Measurements from ENCODE around the gene TIMM21. TPM values are rescaled to one million over a fixed set of nuclear protein-coding genes. Genes with fewer than 3 reads are reported as not detected.

The TIMM21 gene
- total RNA-seq, 1 donor from 2014 or later, result 35.2 TPM

GRCh38 chr18:74146756-74147155 lies 1.6 kb upstream of the TIMM21 start:
- intact Hi-C loops (cut with micrococcal nuclease), result loop anchor here (1.0 kb wide), 2 partner anchors 82 to 146 kb away; no protein-coding TSS in a partner anchor

GRCh38 chr18:74147491-74147778 lies 888 bp upstream of the TIMM21 start:
- intact Hi-C loops (cut with micrococcal nuclease), result loop anchor here (1.0 kb wide), 2 partner anchors 83 to 145 kb away; no protein-coding TSS in a partner anchor

DNA sequence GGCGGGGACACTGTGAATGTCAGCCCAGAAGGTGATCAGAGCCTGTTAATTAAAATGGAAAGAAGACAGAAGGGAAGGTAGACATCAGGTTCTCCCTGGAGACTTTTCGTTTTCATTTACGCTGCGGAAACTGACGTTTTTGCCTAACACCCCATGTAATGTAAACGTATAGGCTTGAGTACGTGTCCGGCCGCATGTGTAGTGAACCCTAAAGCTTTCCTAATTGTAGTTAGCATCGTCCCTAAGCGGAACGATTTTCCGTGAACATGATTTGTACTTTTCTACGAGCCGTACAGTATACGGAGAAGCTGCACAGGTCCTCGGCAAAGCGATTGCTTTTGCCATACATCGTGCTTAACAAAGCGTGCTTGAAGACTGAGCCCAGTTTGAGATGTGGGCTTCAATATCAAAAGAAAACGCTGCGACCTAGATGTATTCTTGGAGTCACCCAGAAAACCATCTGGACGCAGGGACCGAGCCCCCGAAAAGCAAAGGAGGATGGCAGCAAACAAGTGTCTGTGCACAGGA lies 284 bp downstream of the TIMM21 start:
- intact Hi-C loops (cut with micrococcal nuclease), result loop anchor here (1.0 kb wide), 6 partner anchors 48 to 1061 kb away; partner anchors contain the start of genes PTGR3 and ZNF407

GRCh38 chr18:74149878-74150277 lies 1.6 kb downstream of the TIMM21 start:
- intact Hi-C loops (cut with micrococcal nuclease), result no loop called here

DNA sequence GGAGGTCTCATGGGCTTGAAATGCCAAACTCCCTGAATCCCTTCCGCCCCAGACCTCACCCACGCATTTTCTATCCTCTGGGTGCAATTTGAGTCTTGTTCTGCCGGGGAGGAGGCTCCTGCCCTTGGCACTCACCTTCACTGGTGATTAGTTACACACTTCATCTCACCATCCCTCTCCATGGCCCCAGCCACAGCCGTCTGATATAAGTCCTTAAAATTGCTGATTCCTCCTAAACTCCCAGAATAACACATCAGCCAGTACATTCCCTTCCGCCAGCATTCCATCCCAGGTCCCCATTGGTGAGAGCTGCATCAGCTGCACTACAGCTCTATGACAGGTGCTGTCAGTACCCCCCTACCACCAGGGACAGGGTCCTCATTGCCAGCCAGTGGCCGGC lies 3.9 kb downstream of the TIMM21 start:
- intact Hi-C loops (cut with micrococcal nuclease), result no loop called here

DNA sequence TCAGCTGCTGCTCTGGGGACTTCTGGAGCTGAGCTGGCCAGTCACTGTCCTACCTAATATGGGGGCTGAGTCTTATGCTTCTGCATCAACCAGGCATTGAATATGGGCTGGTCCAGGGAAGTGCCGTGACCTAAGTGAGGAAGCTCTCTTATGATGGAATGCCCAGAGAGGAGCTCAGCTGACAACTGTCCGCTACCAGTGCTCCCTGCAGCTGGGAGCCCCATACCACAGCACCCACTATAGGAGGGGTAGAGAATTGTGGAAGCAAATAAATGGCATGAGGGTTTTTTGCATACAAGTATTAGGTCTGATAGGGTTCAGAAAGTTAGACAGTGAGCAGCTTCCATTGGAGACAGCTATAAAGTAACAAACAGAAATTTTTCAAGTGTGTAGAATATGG lies 4.5 kb downstream of the TIMM21 start:
- intact Hi-C loops (cut with micrococcal nuclease), result no loop called here

DNA sequence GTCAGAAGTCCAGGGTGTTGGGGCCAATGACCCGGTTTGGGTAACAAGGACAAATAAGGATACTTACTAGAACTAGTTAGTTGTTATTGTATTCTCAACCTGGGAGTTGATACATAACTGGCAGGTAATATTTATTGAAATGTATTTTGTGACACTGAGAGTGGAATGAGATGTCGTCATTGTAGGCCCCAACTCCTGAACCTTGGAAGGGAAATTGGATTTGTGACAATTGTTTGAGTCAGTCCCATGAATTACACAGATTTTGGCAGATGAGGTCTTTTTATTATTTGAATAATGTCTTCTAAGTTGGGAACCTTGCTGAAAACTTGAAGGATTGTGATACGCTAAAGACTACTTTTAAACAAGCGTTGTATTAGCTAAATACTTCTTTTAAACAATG lies 5.1 kb downstream of the TIMM21 start:
- intact Hi-C loops (cut with micrococcal nuclease), result no loop called here

- intact Hi-C loops (cut with micrococcal nuclease), result no loop called here
Observed at GRCh38 chr18:74153793-74154192, 5.5 kb downstream of the TIMM21 start.

GRCh38 chr18:74154716-74155115 lies 6.4 kb downstream of the TIMM21 start:
- intact Hi-C loops (cut with micrococcal nuclease), result no loop called here

DNA sequence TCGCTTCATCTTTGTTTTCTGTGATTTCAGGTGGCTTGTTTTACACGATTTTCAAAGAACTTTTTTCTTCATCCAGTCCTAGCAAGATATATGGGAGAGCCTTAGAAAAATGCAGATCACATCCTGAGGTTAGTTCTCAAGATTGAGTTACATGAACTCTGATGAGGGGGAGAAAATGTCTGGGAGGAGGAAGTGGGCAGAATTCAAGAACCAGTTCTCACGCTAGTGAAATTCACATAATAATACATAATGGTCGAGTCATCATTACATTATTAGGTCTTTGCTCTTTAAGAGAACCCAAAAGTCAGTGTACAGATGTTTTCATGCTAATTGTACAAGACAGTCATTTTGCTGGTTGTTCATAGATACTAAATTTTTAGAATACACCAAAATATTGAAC lies 7.0 kb downstream of the TIMM21 start:
- intact Hi-C loops (cut with micrococcal nuclease), result no loop called here

DNA sequence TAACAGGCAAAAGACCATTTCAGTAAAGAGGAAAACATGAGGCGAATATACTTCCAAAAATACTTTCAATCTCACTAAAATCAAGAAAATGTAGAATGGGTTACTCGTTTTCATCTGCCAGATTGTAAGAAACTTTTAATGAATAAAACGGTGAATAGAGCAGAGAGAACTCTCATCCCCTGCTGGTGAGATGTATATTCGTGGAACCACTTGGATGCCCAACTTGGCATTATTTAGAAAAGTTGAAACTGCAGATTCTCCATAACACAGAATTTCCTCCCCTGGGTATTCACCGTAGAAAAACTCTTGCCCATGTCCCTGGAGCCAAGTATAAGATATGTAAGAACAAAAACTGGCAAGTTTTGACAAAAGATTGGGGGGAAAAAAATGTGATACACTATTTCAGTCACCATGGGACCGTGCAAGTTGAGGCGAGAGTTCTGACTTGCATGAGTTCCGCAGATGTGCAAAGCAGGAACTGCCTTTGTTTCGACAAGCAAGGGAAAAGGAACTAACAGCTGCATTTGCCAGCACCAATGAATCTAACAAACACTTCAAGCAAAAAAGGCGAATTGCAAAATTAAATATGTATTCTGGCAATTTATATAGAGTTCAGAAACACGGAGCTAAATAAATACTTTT lies 14.8 kb downstream of the TIMM21 start:
- intact Hi-C loops (cut with micrococcal nuclease), result no loop called here

- intact Hi-C loops (cut with micrococcal nuclease), result no loop called here
Observed at GRCh38 chr18:74166386-74166785, 18.1 kb downstream of the TIMM21 start.

GRCh38 chr18:74171910-74172606 lies 23.7 kb downstream of the TIMM21 start:
- intact Hi-C loops (cut with micrococcal nuclease), result no loop called here

DNA sequence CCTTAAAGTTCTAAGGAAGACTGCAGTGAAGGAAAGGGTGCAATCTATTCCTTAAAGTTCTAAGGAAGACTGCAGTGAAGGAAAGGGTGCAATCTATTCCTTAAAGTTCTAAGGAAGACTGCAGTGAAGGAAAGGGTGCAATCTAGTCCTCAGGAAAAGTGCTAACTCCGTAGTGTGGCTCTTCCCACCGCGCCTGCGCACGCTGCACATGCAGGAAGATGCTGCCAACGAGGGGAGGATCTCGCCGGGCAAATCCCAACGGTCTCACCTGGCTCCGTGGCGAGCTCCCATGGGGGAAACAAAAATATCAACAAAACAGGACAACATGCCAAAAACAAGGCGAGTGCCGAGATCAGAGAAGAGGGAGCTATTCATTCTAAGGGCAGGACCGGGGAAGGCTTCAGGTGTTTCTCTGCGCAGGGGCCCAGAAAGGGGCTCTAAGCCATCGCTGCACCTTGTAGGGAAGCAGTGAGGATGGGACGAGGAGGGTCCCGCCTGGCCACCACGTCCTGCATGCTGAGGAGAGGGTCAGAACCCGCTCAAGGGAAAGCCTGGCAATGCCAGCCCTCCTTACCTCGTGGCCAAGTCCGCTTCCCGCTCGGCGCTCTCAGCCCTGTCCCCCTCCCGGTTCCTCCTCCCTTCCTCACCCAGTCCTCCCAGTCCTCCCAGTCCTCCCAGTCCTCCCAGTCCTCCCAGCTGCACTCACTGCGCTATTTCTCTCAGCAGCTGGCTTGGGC lies 24.5 kb downstream of the TIMM21 start:
- intact Hi-C loops (cut with micrococcal nuclease), result no loop called here

DNA sequence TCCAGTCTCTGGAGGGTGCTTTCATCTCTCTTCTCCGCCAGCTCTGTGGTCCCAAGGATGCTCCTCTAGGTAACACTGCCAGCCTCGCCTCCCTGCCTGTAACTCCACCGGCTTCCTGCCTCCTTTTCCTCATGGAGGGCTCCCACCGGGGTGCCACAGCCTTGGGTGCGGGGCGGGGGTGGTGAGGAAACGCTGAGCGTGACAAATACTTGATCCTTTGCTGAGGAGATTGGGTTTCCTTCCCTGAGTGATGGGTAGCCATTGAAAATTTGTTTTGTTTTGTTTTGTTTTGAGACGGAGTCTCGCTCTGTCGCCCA lies 25.1 kb downstream of the TIMM21 start:
- intact Hi-C loops (cut with micrococcal nuclease), result no loop called here

- intact Hi-C loops (cut with micrococcal nuclease), result no loop called here
Observed at GRCh38 chr18:74175658-74176057, 27.3 kb downstream of the TIMM21 start.

GRCh38 chr18:74178884-74179283 lies 30.6 kb downstream of the TIMM21 start:
- intact Hi-C loops (cut with micrococcal nuclease), result no loop called here

GRCh38 chr18:74179623-74180199 lies 31.4 kb downstream of the TIMM21 start:
- intact Hi-C loops (cut with micrococcal nuclease), result no loop called here

- intact Hi-C loops (cut with micrococcal nuclease), result no loop called here
Observed at GRCh38 chr18:74182335-74182734, 34.0 kb downstream of the TIMM21 start.

GRCh38 chr18:74183130-74183529 lies 34.8 kb downstream of the TIMM21 start:
- intact Hi-C loops (cut with micrococcal nuclease), result no loop called here

DNA sequence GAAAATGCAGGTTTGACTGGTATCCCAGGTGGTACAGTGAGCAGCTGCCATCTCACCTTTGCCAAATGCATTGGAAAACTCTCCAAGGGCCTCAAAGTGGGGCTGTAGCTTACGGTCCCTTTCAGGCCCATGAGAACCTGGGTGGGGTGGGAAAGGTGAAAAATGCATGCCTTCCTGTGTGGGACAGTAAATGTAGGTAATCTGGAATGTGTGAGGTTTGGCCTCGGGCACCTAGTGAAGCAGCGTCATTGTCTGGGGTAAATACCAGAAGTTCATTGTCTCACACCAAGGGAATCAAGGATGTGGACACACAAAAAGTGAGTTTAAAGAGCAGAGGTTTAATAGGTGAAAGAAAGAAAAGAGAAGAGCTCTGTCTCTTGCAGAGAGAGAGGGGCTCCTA lies 36.6 kb downstream of the TIMM21 start:
- intact Hi-C loops (cut with micrococcal nuclease), result no loop called here

GRCh38 chr18:74185860-74186259 lies 37.5 kb downstream of the TIMM21 start:
- intact Hi-C loops (cut with micrococcal nuclease), result no loop called here

Data from T-helper 2 cell treated with Interferon-gamma antibody and Interleukin-4, amounts not matched to agents 100 ng/mL and 5 ng/mL, for 36 hours (primary cell).